B cell (primary cell): ENCODE results near the gene PDCD7. TPM values are rescaled to one million over a fixed set of nuclear protein-coding genes. Genes with fewer than 3 reads are reported as not detected.
"Not testable (repeated sequence)": the region's sequence is repeated elsewhere in the genome, so short reads cannot be mapped to it uniquely, and the experiment has no call there.

Source experiments
- ATAC-seq: fragments of 200-7000 bp; cut with Tn5 transposase; one replicate; pipeline ENCODE4 v1.10.0; 2021; ENCODE audit warnings: low read depth, mild to moderate bottlenecking, moderate number of reproducible peaks, moderate library complexity
- CTCF ChIA-PET: fragments of 350-600 bp; sonication (Branson Sonifier 250); formaldehyde crosslinking; loops from one replicate; lab custom pipeline; 2021; ENCODE audit warnings: antibody characterized with exemption, inconsistent platforms; lab: Charles Lee
- POLR2A ChIA-PET: fragments of 350-600 bp; sonication (Branson Sonifier 250); formaldehyde crosslinking; loops from one replicate; lab custom pipeline; 2021; ENCODE audit warnings: antibody characterized with exemption; lab: Charles Lee
- DNase-seq: peaks from one replicate; pipeline ENCODE4 v3.0.0; 2013
- H2AFZ ChIP-seq: 2 replicates; pipeline ENCODE4 v1.6.1; 2012; ENCODE audit warnings: mild to moderate bottlenecking, low read depth, low read length; ENCODE audit not compliant: insufficient read depth, poor library complexity, severe bottlenecking
- H3K27ac ChIP-seq, 2 donors: 1 replicate in 1 of 2; 2 replicates in 1 of 2; pipeline ENCODE4 v1.5.1; 2012 to 2013; ENCODE audit warnings: low read length in 2 of 2, mild to moderate bottlenecking in 2 of 2, moderate library complexity in 1 of 2
- H3K27me3 ChIP-seq, 4 experiments: fragments of 200-600 bp in 1 of 4; sonication (generic) in 1 of 4; replicated peaks in 1 of 4; 1 replicate in 2 of 4; 2 replicates in 2 of 4; pipeline versions ENCODE4 v1.6.1 to v1.7.0; 2013 to 2016; ENCODE audit warnings: low read length in 3 of 4, mild to moderate bottlenecking in 2 of 4, mixed read lengths in 1 of 4, moderate library complexity in 1 of 4; ENCODE audit not compliant: insufficient read depth in 4 of 4, control insufficient read depth in 3 of 4; ENCODE audit errors: control extremely low read depth in 1 of 4
- H3K36me3 ChIP-seq, 2 experiments: replicated peaks in 1 of 2; 1 replicate in 1 of 2; 2 replicates in 1 of 2; pipeline versions ENCODE4 v1.6.1 to v1.7.1; 2013; ENCODE audit warnings: low read length in 1 of 2; ENCODE audit not compliant: insufficient read depth in 2 of 2, control insufficient read depth in 1 of 2; ENCODE audit errors: control extremely low read depth in 1 of 2, extremely low read depth in 1 of 2
- H3K4me1 ChIP-seq, 2 donors: fragments of 200-600 bp in 1 of 2; sonication (generic) in 1 of 2; 1 replicate in 1 of 2; 2 replicates in 1 of 2; pipeline versions ENCODE4 v1.5.1 to v1.6.1; 2013 to 2017; ENCODE audit warnings: low read length in 2 of 2; ENCODE audit not compliant: control insufficient read depth in 2 of 2, insufficient read depth in 2 of 2
- H3K4me2 ChIP-seq: replicated peaks from 2 replicates; pipeline ENCODE3; 2012; ENCODE audit warnings: mild to moderate bottlenecking, low read depth, low read length; ENCODE audit not compliant: poor library complexity, severe bottlenecking
- H3K4me3 ChIP-seq, 5 experiments: fragments of 200-600 bp in 1 of 5; sonication (generic) in 1 of 5; 1 replicate in 3 of 5; 2 replicates in 2 of 5; pipeline versions ENCODE4 v1.5.1 to v1.7.0; 2011 to 2016; ENCODE audit warnings: low read length in 4 of 5, mild to moderate bottlenecking in 4 of 5, low read depth in 2 of 5, control low read depth in 1 of 5, moderate library complexity in 1 of 5; ENCODE audit not compliant: insufficient read depth in 1 of 5; ENCODE audit errors: control extremely low read depth in 1 of 5, extremely low read depth in 1 of 5
- H3K79me2 ChIP-seq: fragments of 200-600 bp; sonication (generic); one replicate; pipeline ENCODE4 v1.6.0; 2016; ENCODE audit warnings: low read length; ENCODE audit not compliant: control insufficient read depth, insufficient read depth
- H3K9ac ChIP-seq: fragments of 200-600 bp; sonication (generic); 2 replicates; pipeline ENCODE4 v1.6.1; 2017; ENCODE audit warnings: mild to moderate bottlenecking, low read length, moderate library complexity
- H3K9me3 ChIP-seq, 3 donors: one replicate each; pipeline versions ENCODE4 v1.6.1 to v1.7.1; 2013; ENCODE audit warnings: low read length in 2 of 3; ENCODE audit not compliant: control insufficient read depth in 2 of 3, insufficient read depth in 1 of 3; ENCODE audit errors: control extremely low read depth in 1 of 3
- H4K20me1 ChIP-seq: 2 replicates; pipeline ENCODE4 v1.6.0; 2012; ENCODE audit warnings: mild to moderate bottlenecking, low read length; ENCODE audit not compliant: insufficient read depth, control insufficient read depth, poor library complexity, severe bottlenecking
- H3K27ac Mint-ChIP-seq: one replicate; pipeline ENCODE4 v1.8.0; 2021; ENCODE audit warnings: mixed read lengths
- H3K27me3 Mint-ChIP-seq: one replicate; pipeline ENCODE4 v1.8.0; 2021; ENCODE audit warnings: mixed read lengths
- H3K4me1 Mint-ChIP-seq: one replicate; pipeline ENCODE4 v1.8.0; 2021; ENCODE audit warnings: mixed read lengths
- H3K4me3 Mint-ChIP-seq: one replicate; pipeline ENCODE4 v1.8.0; 2021; ENCODE audit warnings: mixed read lengths
- H3K9me3 Mint-ChIP-seq: one replicate; pipeline ENCODE4 v1.8.0; 2022; ENCODE audit warnings: mixed read lengths; ENCODE audit not compliant: insufficient read depth
- WGBS: methylation state at CpG from one replicate; pipeline ENCODE4 v1.1.5; 2013; ENCODE audit warnings: missing lambda C conversion rate; ENCODE audit not compliant: insufficient coverage; 5-methylcytosine and 5-hydroxymethylcytosine counted together
- intact Hi-C: fragments of 100-400 bp; cut with micrococcal nuclease; formaldehyde crosslinking; loops from one replicate; pipeline ENCODE4 v1.10.0; 2022
- polyA plus RNA-seq: library from polyadenylated mRNA; depleted of rRNA; stranded (reverse); fragments of >200 nt; gene quantifications from 2 replicates; pipeline ENCODE4 v1.2.3, GENCODE V29; 2012
- total RNA-seq, 2 donors: library from RNA; stranded (reverse); fragments of 120-200 nt in 1 of 2; gene quantifications; 1 replicate in 1 of 2; 2 replicates in 1 of 2; pipeline versions ENCODE4 v1.2.3 to v1.2.4, GENCODE V29; 2013 to 2022

Gene PDCD7
- total and polyA plus RNA-seq, 2 donors (not counting 1 experiment from before 2014, with no cell fraction given), result 34.6 to 47.0 TPM

DNA sequence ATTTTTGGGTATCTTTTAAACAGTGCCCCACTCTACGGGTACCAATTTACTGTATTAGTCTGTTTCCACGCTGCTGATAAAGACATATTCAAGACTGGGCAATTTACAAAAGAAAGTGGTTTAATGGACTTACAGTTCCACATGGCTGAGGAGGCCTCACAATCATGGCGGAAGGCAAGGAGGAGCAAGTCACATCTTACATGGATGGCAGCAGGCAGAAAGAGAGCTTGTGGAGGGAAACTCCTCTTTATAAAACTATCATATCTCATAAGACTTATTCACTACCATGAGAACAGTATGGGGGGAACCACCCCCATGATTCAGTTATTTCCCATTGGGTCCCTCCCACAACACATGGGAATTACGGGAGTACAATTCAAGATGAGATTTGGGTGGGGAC, 4.3 kb upstream of the PDCD7 start:
- DNase-seq, H2AFZ ChIP-seq, CTCF ChIA-PET, H3K9me3 Mint-ChIP-seq, H3K4me1 Mint-ChIP-seq, H3K27ac ChIP-seq, intact Hi-C loops, H3K9ac ChIP-seq, H3K4me2 ChIP-seq, ATAC-seq, H3K79me2 ChIP-seq, H3K9me3 ChIP-seq, H3K27me3 ChIP-seq, H3K4me1 ChIP-seq, POLR2A ChIA-PET, H3K36me3 ChIP-seq, H3K27me3 Mint-ChIP-seq, H3K27ac Mint-ChIP-seq, H4K20me1 ChIP-seq, H3K4me3 Mint-ChIP-seq, H3K4me3 ChIP-seq: not testable (repeated sequence)
- 83% methylated on average over 2 of the region's 4 CpGs for WGBS

DNA sequence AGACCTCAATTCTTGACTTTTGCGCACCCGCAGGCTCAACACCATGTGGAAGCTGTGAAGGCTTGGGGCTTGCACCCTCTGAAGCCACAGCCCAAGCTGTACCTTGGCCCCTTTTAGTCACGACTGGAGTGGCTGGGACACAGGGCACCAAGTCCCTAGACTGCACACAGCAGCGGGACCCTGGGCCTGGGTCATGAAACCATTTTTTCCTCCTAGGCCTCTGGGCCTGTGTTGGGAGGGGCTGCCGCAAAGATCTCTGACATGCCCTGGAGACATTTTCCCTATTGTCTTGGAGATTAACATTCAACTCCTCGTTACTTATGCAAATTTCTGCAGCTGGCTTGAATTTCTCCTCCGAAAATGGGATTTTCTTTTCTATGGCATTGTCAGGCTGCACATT, 3.5 kb upstream of the PDCD7 start:
- Histone ChIP-seq H3K79me2 (peaks cover 10% of the 10 kb centered on the region), H3K4me1 (peaks cover 12 to 14% of the 10 kb centered on the region in 2 donors)
- H3K27ac ChIP-seq, H3K27ac Mint-ChIP-seq, H3K4me3 ChIP-seq, H3K27me3 Mint-ChIP-seq, CTCF ChIA-PET, H2AFZ ChIP-seq, H3K27me3 ChIP-seq, H3K4me2 ChIP-seq, H3K9me3 ChIP-seq, DNase-seq, POLR2A ChIA-PET, H3K9me3 Mint-ChIP-seq, H4K20me1 ChIP-seq, ATAC-seq, H3K36me3 ChIP-seq, H3K9ac ChIP-seq, H3K4me3 Mint-ChIP-seq, intact Hi-C loops: not testable (repeated sequence)
- peaks cover 11% of the 10 kb centered on the region for H3K4me1 Mint-ChIP-seq
- 92% methylated on average over 7 of the region's 7 CpGs for WGBS
